ENCODE results near the gene PDGFRB.

PDGFRB gene

DNA sequence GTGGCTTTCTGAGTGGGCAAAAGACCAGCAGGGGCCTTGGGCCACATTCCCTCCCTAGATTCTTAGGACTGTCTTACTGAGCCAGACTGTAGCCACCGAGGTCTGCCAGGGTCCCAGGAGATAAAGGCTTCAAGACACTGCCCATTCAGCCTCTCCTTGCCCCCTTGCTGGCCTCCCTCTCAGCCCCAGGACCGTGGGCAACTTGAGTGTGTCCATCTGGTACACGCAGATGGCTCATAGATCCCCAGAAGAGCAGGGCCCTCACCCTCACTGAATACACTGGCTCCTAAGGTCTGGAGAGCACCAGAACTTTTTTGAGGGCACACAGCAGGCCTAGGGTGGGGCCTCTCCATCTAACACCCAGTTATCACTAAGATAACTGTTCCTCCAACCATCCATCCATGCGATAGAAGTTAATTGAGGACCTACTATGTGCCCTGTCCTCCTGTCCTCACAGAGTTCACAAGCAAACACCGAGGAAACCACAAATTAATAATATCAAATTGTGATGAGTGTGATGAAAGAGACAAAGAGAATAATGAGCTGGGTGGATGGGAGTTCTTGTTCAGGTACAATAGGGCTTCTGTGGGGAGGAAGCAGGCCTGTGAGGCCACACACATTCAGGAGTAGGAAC, 4.9 kb upstream of the PDGFRB start:
- DNase-seq (ENCODE audit: low read depth): no peak
- TF ChIP-seq, protein P1, sequence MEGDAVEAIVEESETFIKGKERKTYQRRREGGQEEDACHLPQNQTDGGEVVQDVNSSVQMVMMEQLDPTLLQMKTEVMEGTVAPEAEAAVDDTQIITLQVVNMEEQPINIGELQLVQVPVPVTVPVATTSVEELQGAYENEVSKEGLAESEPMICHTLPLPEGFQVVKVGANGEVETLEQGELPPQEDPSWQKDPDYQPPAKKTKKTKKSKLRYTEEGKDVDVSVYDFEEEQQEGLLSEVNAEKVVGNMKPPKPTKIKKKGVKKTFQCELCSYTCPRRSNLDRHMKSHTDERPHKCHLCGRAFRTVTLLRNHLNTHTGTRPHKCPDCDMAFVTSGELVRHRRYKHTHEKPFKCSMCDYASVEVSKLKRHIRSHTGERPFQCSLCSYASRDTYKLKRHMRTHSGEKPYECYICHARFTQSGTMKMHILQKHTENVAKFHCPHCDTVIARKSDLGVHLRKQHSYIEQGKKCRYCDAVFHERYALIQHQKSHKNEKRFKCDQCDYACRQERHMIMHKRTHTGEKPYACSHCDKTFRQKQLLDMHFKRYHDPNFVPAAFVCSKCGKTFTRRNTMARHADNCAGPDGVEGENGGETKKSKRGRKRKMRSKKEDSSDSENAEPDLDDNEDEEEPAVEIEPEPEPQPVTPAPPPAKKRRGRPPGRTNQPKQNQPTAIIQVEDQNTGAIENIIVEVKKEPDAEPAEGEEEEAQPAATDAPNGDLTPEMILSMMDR (IDR thresholded peaks at IDR 0.05; ENCODE audit: insufficient read depth, low read depth, low read length, missing control alignments): no peak
- no peak overlapping the region for H3K4me3 ChIP-seq (ENCODE audit: low read length)

DNA sequence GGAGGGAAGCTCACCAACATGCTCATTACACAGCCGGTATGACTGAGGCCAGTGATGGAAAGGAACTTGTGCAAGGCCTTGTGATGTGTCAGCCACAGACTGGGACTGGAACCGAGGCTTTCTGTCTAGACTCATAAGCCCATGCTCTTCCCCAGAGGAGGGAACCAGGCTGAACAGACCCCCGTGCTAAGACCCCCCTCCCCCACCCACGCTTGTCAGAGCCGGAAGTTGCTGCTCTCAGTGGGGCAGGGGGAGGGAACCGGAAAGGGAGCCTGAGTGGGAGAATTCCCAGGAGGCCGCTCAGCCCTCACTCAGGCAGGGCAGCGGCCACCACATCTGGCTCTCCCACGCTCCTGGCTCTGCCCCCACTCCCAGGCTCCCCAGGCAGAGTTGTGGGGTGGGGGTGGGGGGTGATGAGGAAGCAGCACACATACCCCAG, 4.1 kb upstream of the PDGFRB start:
- DNase-seq (ENCODE audit: low read depth): no peak
- no peak overlapping the region for H3K4me3 ChIP-seq (ENCODE audit: low read length)
- TF ChIP-seq, protein P1 (IDR thresholded peaks at IDR 0.05; ENCODE audit: insufficient read depth, low read depth, low read length, missing control alignments): no peak

DNA sequence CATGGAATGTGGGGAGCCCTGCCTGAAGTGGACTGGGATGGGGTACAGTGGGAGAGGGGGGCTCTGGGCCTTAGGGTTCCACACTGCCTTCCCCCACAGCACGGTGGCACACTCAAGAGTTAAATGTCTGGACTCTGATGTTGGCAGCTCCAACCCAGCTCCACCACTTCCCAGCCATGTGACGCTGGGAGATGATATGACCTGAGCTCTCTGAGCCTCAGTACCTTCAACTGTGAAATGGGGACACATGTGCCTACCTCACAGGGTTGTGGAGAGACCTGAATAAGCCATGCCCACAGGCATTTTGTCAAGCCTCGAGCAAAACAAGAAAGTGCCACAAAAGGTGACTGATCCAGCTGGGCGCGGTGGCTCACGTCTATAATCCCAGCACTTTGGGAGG, 3.4 kb upstream of the PDGFRB start:
- no peak overlapping the region for H3K4me3 ChIP-seq (ENCODE audit: low read length)
- TF ChIP-seq, protein P1 (IDR thresholded peaks at IDR 0.05; ENCODE audit: insufficient read depth, low read depth, low read length, missing control alignments): no peak

DNA sequence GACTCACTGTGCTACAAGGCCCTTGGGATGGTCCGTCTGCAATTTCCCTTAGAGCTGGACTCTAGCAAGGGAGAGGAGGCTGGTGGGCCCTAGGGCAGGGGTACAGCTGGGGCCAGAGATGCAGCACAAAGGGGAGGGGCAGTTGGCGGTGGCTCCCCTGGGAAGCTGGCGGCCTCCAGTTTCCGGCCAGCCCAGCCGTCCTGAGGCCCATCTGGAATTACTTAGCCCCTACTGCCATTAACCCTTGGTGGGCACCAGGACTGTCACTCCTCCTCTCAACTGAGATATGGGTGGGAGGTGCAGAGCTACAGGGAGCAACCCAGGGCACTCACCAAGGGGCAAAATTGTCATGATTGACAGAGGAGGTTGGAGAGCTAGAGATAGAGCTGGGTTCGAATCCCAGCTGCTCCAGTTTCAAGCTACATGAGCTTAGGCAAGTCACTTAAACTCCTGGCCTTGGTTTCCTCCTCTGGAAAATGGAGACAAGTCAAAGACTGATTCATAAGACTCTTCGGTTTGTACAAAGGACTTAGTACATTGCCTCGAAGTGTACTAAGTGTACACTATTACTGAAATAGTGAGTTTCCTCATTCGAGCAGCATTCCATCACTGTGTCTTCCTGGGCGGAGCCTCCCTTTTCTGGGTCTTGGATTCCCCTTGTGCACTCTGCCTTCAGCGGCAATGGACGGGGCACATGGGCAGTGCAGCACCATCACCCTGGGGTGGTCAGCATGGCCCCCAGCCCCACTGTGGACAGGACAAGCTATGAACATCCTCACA, 2.7 kb upstream of the PDGFRB start:
- DNase-seq (ENCODE audit: low read depth): no peak
- TF ChIP-seq, protein P1 (IDR thresholded peaks at IDR 0.05; ENCODE audit: insufficient read depth, low read depth, low read length, missing control alignments): no peak
- no peak overlapping the region for H3K4me3 ChIP-seq (ENCODE audit: low read length)

More for the DNA sequence above, 3.4 kb upstream of the PDGFRB start:
- no peak for DNase-seq (ENCODE audit: low read depth)

DNA sequence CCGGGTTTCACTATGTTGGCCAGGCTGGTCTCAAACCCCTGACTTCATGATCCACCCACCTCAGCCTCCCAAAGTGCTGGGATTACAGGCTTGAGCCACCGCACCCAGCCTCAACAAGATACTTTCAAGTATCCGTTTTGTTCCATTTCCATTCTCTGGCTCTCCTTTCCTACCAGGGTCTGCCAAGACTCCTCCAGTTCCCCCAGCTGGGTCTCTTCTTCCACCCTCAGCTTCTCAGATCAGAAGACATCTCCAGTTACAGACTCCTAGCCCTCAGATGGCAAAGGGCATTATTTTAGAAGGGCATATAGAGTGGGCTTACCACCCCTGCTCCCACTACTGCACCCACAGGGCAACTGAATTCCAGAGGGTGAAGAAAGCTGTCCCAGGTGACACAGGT, 1.5 kb upstream of the PDGFRB start:
- TF ChIP-seq, protein P1 (IDR thresholded peaks at IDR 0.05; ENCODE audit: insufficient read depth, low read depth, low read length, missing control alignments): no peak
- no peak overlapping the region for H3K4me3 ChIP-seq (ENCODE audit: low read length)

DNA sequence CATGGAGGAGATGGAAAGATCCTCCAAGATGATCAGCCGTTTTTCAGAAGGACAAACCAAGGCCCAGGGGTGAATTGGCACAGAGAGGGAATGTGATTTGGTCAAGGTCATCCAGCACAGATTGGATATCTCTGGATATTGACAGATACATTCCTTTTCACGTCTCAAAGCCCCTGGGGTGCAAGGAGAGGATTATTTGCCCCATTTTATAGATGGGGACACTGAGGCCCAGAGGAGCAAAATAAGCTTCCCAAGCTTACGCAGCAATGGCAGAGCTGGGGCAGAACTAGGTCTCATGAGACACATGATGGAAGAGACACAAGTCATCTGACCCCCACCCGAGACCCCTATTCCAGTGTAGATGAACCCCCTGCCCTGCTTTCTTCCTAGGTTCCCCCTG, 895 bp upstream of the PDGFRB start:
- TF ChIP-seq, protein P1 (IDR thresholded peaks at IDR 0.05; ENCODE audit: insufficient read depth, low read depth, low read length, missing control alignments): no peak
- H3K4me3 ChIP-seq (ENCODE audit: low read length): no peak overlapping the region
- no peak for DNase-seq (ENCODE audit: low read depth)

More for the DNA sequence above, 1.5 kb upstream of the PDGFRB start:
- no peak for DNase-seq (ENCODE audit: low read depth)
